ENCODE results near the gene XPO6. TPM values are rescaled to one million over a fixed set of nuclear protein-coding genes. Genes with fewer than 3 reads are reported as not detected.
A peak's percentile ranks its signal among the peaks of the same experiment; 100 is the strongest.

The XPO6 gene
- total RNA-seq, 1 experiment from 2014 or later = 162 TPM

DNA sequence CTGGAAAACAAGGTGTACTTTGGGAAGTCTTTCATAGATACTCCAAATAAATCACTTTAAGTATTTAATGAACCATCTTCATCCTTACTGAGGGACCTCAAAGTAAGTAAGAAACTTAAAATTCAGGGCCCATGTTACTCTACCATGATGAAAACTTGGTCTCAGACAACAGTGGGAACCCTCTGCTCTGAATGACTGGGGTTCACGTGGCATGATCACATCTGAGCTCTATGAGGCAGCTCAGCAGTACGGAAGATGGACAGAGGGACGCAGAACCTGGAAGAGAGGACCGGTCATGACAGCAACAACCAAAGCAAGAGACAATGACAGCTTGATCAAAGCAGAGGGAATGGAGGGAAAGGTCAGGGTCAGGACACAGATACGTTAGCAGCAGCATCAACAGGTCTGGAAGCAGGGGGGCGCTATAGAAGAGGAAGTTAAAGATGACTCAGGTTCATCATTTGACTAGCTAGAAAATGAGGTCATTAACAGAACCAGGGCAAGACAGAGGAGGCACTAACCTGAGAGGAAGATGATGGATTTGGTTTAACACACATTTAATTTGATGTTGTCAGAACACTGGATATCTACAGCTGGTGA is 9.5 kb downstream of the XPO6 start:
- DNase-seq (ENCODE audit: low read depth, low spot score) (no peak), ATAC-seq (no peak)
- CTCF ChIA-PET = interaction anchor here (0.6 kb wide), 1 partner anchor 17 kb away, joined by 3 read pairs; no protein-coding TSS in a partner anchor
- BruUV-seq (replicated peaks) = no TSS peak
- Histone ChIP-seq H3K27ac (ENCODE audit: low read depth, low read length) (no peak overlapping the region), H3K79me2 (ENCODE audit: insufficient read depth, low read length) (peaks cover 100% of the 10 kb centered on the region), H3K9me2 (ENCODE audit: insufficient read depth) (no peaks in the 10 kb centered on the region), H3K4me1 (ENCODE audit: control insufficient read depth in 1 of 2, insufficient read depth in 2 of 2, low read length in 2 of 2) (peaks cover 0 to 7% of the 10 kb centered on the region in 2 experiments; a peak in 2 of 4 replicates), H3K27me3 (ENCODE audit: insufficient read depth, low read length) (no peaks in the 10 kb centered on the region), H3K36me3 (ENCODE audit: control insufficient read depth in 1 of 2, insufficient read depth in 2 of 2, low read length in 2 of 2) (peaks cover 33 to 35% of the 10 kb centered on the region in 2 experiments), H3K9ac (ENCODE audit: low read length) (no peak overlapping the region), H4K20me1 (ENCODE audit: insufficient read depth) (peaks cover 14% of the 10 kb centered on the region; the same call in 1 of the 2 replicates), H2AFZ (ENCODE audit: low read depth, low read length, poor library complexity, severe bottlenecking) (no peak overlapping the region), H3K9me3 (ENCODE audit: control insufficient read depth in 1 of 2, insufficient read depth in 1 of 2, low read depth in 1 of 2, low read length in 2 of 2) (no peaks in the 10 kb centered on the region), H3K4me3 (replicated peaks in 1 of 2; ENCODE audit: low read depth in 1 of 2, low read length in 2 of 2) (no peak overlapping the region), H3K4me2 (ENCODE audit: low read length) (no peak overlapping the region)
- intact Hi-C loops (cut with micrococcal nuclease) = loop anchor here (5.0 kb wide), 1 partner anchor 35 kb away; no protein-coding TSS in a partner anchor
- RAD21 ChIA-PET (ENCODE audit: low non-redundant PET in 1 of 2, low total read pairs in 2 of 2, uncharacterized antibody in 2 of 2, unreplicated experiment in 2 of 2) = no interaction called here
- TF ChIP-seq CBX3 (IDR thresholded peaks at IDR 0.05; ENCODE audit: low read depth) = no peak
- TF ChIP-seq, protein P1, sequence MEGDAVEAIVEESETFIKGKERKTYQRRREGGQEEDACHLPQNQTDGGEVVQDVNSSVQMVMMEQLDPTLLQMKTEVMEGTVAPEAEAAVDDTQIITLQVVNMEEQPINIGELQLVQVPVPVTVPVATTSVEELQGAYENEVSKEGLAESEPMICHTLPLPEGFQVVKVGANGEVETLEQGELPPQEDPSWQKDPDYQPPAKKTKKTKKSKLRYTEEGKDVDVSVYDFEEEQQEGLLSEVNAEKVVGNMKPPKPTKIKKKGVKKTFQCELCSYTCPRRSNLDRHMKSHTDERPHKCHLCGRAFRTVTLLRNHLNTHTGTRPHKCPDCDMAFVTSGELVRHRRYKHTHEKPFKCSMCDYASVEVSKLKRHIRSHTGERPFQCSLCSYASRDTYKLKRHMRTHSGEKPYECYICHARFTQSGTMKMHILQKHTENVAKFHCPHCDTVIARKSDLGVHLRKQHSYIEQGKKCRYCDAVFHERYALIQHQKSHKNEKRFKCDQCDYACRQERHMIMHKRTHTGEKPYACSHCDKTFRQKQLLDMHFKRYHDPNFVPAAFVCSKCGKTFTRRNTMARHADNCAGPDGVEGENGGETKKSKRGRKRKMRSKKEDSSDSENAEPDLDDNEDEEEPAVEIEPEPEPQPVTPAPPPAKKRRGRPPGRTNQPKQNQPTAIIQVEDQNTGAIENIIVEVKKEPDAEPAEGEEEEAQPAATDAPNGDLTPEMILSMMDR (IDR thresholded peaks at IDR 0.05 in 2 of 3, conservative IDR thresholded peaks at IDR 0.05 in 1 of 3; ENCODE audit: borderline replicate concordance in 1 of 3, insufficient read depth in 1 of 3, low read depth in 2 of 3, low read length in 2 of 3) = peak in 1 of 3 experiments; percentile 45; a peak in 2 of 6 replicates
- POLR2A ChIA-PET = no interaction called here

DNA sequence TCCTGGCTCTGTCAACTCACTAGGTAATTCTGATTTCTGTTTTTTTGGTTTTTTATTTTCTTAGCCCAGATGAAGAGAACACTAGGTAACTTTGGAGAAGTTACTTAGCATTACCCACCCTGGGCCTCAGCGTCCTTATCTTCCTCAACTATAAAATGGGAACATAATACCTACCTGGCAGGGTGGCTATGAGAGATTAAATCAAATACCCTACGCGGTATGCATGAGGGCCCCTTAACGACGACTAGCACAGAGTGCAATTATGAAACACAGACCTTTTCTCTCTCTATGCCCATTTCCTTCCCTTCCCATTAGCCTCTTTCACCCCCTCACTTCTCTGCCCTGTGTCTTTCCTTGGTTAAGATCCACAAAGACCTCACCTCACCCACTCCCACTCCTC is 11.1 kb downstream of the XPO6 start:
- no peak overlapping the region for H3K27ac ChIP-seq (ENCODE audit: low read depth, low read length)
- H3K9me2 ChIP-seq (ENCODE audit: insufficient read depth) = no peaks in the 10 kb centered on the region
- H3K9me3 ChIP-seq (ENCODE audit: control insufficient read depth in 1 of 2, insufficient read depth in 1 of 2, low read depth in 1 of 2, low read length in 2 of 2) = no peaks in the 10 kb centered on the region
- intact Hi-C loops (cut with micrococcal nuclease) = loop anchor here (5.0 kb wide), 1 partner anchor 33 kb away; no protein-coding TSS in a partner anchor
- peaks cover 100% of the 10 kb centered on the region for H3K79me2 ChIP-seq (ENCODE audit: insufficient read depth, low read length)
- ATAC-seq (no peak), DNase-seq (ENCODE audit: low read depth, low spot score) (no peak)
- no peak overlapping the region for H3K4me2 ChIP-seq (ENCODE audit: low read length)
- ChIA-PET RAD21 (ENCODE audit: low non-redundant PET in 1 of 2, low total read pairs in 2 of 2, uncharacterized antibody in 2 of 2, unreplicated experiment in 2 of 2) (no interaction called here), CTCF (no interaction called here), POLR2A (no interaction called here)
- H2AFZ ChIP-seq (ENCODE audit: low read depth, low read length, poor library complexity, severe bottlenecking) = no peak overlapping the region
- H3K27me3 ChIP-seq (ENCODE audit: insufficient read depth, low read length) = no peaks in the 10 kb centered on the region
- peaks cover 28% of the 10 kb centered on the region; the same call in 1 of the 2 replicates for H4K20me1 ChIP-seq (ENCODE audit: insufficient read depth)
- H3K4me1 ChIP-seq (ENCODE audit: control insufficient read depth in 1 of 2, insufficient read depth in 2 of 2, low read length in 2 of 2) = peaks cover 0 to 7% of the 10 kb centered on the region in 2 experiments; a peak in 2 of 4 replicates
- H3K4me3 ChIP-seq (replicated peaks in 1 of 2; ENCODE audit: low read depth in 1 of 2, low read length in 2 of 2) = no peak overlapping the region
- H3K9ac ChIP-seq (ENCODE audit: low read length) = no peak overlapping the region
- H3K36me3 ChIP-seq (ENCODE audit: control insufficient read depth in 1 of 2, insufficient read depth in 2 of 2, low read length in 2 of 2) = peaks cover 24 to 38% of the 10 kb centered on the region in 2 experiments
- BruUV-seq (replicated peaks) = no TSS peak
- TF ChIP-seq, protein P2, sequence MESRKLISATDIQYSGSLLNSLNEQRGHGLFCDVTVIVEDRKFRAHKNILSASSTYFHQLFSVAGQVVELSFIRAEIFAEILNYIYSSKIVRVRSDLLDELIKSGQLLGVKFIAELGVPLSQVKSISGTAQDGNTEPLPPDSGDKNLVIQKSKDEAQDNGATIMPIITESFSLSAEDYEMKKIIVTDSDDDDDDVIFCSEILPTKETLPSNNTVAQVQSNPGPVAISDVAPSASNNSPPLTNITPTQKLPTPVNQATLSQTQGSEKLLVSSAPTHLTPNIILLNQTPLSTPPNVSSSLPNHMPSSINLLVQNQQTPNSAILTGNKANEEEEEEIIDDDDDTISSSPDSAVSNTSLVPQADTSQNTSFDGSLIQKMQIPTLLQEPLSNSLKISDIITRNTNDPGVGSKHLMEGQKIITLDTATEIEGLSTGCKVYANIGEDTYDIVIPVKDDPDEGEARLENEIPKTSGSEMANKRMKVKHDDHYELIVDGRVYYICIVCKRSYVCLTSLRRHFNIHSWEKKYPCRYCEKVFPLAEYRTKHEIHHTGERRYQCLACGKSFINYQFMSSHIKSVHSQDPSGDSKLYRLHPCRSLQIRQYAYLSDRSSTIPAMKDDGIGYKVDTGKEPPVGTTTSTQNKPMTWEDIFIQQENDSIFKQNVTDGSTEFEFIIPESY (IDR thresholded peaks at IDR 0.05; ENCODE audit: extremely low read depth, insufficient replicate concordance, low read length) = no peak
- no peak for TF ChIP-seq YY1 (IDR thresholded peaks at IDR 0.05; ENCODE audit: extremely low read depth, insufficient replicate concordance, low read depth, low read length)
- TF ChIP-seq, protein P3, sequence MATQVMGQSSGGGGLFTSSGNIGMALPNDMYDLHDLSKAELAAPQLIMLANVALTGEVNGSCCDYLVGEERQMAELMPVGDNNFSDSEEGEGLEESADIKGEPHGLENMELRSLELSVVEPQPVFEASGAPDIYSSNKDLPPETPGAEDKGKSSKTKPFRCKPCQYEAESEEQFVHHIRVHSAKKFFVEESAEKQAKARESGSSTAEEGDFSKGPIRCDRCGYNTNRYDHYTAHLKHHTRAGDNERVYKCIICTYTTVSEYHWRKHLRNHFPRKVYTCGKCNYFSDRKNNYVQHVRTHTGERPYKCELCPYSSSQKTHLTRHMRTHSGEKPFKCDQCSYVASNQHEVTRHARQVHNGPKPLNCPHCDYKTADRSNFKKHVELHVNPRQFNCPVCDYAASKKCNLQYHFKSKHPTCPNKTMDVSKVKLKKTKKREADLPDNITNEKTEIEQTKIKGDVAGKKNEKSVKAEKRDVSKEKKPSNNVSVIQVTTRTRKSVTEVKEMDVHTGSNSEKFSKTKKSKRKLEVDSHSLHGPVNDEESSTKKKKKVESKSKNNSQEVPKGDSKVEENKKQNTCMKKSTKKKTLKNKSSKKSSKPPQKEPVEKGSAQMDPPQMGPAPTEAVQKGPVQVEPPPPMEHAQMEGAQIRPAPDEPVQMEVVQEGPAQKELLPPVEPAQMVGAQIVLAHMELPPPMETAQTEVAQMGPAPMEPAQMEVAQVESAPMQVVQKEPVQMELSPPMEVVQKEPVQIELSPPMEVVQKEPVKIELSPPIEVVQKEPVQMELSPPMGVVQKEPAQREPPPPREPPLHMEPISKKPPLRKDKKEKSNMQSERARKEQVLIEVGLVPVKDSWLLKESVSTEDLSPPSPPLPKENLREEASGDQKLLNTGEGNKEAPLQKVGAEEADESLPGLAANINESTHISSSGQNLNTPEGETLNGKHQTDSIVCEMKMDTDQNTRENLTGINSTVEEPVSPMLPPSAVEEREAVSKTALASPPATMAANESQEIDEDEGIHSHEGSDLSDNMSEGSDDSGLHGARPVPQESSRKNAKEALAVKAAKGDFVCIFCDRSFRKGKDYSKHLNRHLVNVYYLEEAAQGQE (IDR thresholded peaks at IDR 0.05; ENCODE audit: low read depth) = no peak
- no peak for TF ChIP-seq SRF (IDR thresholded peaks at IDR 0.05; ENCODE audit: low read depth)
- TF ChIP-seq ZNF274 (IDR thresholded peaks at IDR 0.05; ENCODE audit: low read depth, low read length) = no peak
- TF ChIP-seq JUND (IDR thresholded peaks at IDR 0.05) = no peak
- no peak for TF ChIP-seq SIN3A (IDR thresholded peaks at IDR 0.05; ENCODE audit: low read depth)
- no peak for TF ChIP-seq POLR2A (IDR thresholded peaks at IDR 0.05; ENCODE audit: borderline replicate concordance, extremely low read depth, insufficient read depth, insufficient read length)
- TF ChIP-seq SP1 (IDR thresholded peaks at IDR 0.05; ENCODE audit: low read depth) = no peak
- no peak for TF ChIP-seq CEBPB (IDR thresholded peaks at IDR 0.05; ENCODE audit: low read depth)

Measured in HCT116 (cell line).